AG09319 (cell line): Measurements from ENCODE around the gene MRPS6.

Experiments used
- DNase-seq: peaks from one replicate; pipeline ENCODE4 v3.0.0-alpha.2; 2010; ENCODE audit warnings: low read depth; ENCODE audit errors: extremely low read depth
- CTCF ChIP-seq: IDR thresholded peaks from 2 replicates; pipeline ENCODE4 v1.5.1; 2011; ENCODE audit warnings: low read depth, mild to moderate bottlenecking, inconsistent platforms, low read length, moderate library complexity

Gene MRPS6

DNA sequence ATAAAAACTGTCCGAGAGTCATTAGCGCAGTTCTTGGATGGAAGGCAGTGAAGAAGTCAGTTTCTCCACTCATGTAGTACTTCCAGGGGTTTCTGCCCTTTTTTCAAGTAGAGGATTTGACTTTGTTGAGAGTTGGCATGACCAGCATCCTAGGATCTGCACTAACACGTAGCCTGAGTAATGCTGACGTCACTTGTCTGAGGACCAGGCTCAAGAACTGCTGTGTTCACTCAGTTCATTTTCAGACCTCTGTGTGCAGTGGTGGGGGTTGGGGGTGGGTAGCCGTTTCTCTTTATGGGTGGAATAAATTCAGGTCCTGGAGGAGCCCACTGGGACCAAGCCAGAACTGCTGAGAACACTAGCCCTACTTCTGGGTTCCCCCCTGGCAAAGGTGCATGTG lies 53.3 kb downstream of the MRPS6 start:
- DNase-seq = no peak
- no peak for TF ChIP-seq CTCF

- TF ChIP-seq CTCF = no peak
Measured at GRCh38 chr21:34128124-34128523, 54.7 kb downstream of the MRPS6 start.

GRCh38 chr21:34128674-34129038 lies 55.3 kb downstream of the MRPS6 start:
- no peak for DNase-seq
- no peak for TF ChIP-seq CTCF

More at GRCh38 chr21:34128124-34128523, 54.7 kb downstream of the MRPS6 start:
- DNase-seq = no peak

DNA sequence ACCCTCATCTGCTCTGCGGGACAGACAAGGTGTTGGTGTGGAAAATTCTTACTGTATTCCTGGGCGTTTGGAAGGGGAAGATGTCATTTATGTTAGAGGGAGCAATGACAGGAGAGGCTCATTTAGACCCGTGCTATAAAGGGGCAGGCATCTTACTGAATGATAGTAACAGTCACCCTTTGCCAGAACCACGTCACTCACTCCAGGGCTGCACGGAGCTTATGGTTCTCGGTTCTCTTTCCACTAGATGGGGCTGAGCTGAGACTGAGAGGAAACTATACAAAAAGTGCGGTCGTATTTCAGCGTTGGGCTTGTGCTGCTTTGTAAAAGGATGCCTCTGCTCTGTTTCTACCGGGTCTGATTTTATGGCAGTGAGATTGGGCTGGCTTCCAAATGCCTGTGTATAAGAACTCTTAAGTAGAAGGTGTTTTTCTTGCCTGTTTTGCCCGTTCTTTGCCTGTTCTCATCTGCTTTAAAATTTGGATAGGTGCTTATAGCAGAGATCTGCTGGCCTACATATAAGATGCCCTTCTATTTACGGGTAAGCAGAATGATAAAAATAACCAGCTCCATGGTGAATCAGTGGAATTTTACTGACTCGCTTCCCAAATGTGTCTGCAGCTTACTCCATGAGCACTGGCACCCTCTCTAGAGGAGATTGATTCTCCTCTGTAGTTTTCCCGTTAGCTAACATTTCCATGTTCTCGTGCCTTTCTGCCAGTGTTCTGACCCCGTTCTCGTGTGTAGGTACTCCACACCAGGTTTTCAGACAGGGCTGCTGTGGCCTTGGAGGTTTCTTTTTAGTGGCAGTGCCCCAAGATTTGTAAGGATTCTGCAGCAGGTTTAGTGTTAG lies 55.9 kb downstream of the MRPS6 start:
- peak; percentile 71 for TF ChIP-seq CTCF
- peak; percentile 65 for DNase-seq

DNA sequence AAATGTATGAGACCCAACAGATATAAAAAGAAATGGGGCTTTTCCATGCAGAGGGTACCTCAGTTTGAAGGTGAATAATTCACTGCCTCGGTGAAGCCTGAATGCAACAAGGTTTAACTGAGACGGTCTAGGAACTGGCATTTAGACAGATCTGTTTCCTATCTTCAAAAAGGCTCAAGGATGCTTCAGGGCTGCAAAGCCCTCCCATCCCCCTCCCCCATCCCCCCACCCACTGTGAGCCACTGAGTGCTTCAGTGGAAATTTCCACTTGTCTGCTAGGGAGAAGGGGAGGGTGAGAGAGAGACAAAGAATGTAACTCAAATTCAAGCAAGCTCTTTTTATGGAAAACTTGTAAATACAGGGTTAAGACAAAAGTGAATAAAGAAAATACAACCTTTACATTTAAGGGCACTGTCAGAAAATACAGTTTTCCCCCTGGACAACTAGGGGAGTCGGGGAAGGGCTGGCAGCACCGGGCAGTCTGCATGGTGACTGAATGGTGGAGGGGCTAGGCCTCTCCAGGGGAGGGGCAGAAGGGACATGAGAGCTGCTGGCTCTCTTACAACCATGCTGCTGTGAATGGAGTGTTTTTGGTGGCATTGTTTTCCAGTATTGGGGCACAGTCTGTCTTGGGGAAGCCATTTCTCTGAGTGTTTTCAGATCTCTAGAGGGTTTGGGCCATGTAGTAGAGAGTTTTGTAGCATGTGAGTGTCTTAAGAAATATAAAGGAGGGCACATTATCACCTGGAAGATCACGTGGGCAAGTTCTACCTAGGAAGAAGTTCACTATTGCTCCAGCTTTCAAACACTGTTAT lies 56.7 kb downstream of the MRPS6 start:
- no peak for DNase-seq
- TF ChIP-seq CTCF = no peak

- no peak for DNase-seq
- no peak for TF ChIP-seq CTCF
Measured at GRCh38 chr21:34130716-34130985, 57.3 kb downstream of the MRPS6 start.

- TF ChIP-seq CTCF = no peak
- no peak for DNase-seq
Measured at GRCh38 chr21:34131586-34131985, 58.2 kb downstream of the MRPS6 start.
